HG02678 (cell line): ENCODE measurements around the gene OIT3.

ENCODE experiments used
- ATAC-seq: cut with Tn5 transposase; IDR thresholded peaks from one replicate; pipeline ENCODE4 v1.9.1; 2021; ENCODE audit warnings: mild to moderate bottlenecking, moderate library complexity; ENCODE audit not compliant: unreplicated experiment

OIT3 gene

GRCh38 chr10:72893136-72893798 is at the start of gene OIT3:
TSS of gene OIT3 (plus strand) at chr10:72893739. CDS start at chr10:72893799, 60 bp downstream.
- ATAC-seq: no peak

- no peak for ATAC-seq
These were observed 47.3 kb upstream of the OIT3 start for GRCh38 chr10:72846238-72846637.

- no peak for ATAC-seq
These were observed 45.9 kb upstream of the OIT3 start for GRCh38 chr10:72847681-72848080.

GRCh38 chr10:72850861-72851260 is 42.7 kb upstream of the OIT3 start:
- ATAC-seq: no peak

GRCh38 chr10:72851509-72851908 is 42.0 kb upstream of the OIT3 start:
- no peak for ATAC-seq

GRCh38 chr10:72852508-72852907 is 41.0 kb upstream of the OIT3 start:
- no peak for ATAC-seq

- no peak for ATAC-seq
These were observed 38.4 kb upstream of the OIT3 start for GRCh38 chr10:72855129-72855528.

GRCh38 chr10:72855790-72856189 is 37.7 kb upstream of the OIT3 start:
- ATAC-seq: no peak

- ATAC-seq: no peak
These were observed 35.5 kb upstream of the OIT3 start for GRCh38 chr10:72858067-72858466.

- no peak for ATAC-seq
These were observed 30.6 kb upstream of the OIT3 start for GRCh38 chr10:72862957-72863356.

GRCh38 chr10:72875250-72876055 is 18.1 kb upstream of the OIT3 start:
- ATAC-seq: no peak

GRCh38 chr10:72879245-72879644 is 14.3 kb upstream of the OIT3 start:
- ATAC-seq: no peak

GRCh38 chr10:72881291-72881690 is 12.2 kb upstream of the OIT3 start:
- no peak for ATAC-seq

- ATAC-seq: no peak
These were observed 9.7 kb upstream of the OIT3 start for GRCh38 chr10:72883861-72884260.

GRCh38 chr10:72885953-72886352 is 7.6 kb upstream of the OIT3 start:
- ATAC-seq: no peak

- ATAC-seq: no peak
These were observed 6.9 kb upstream of the OIT3 start for GRCh38 chr10:72886621-72887020.

GRCh38 chr10:72887043-72887442 is 6.5 kb upstream of the OIT3 start:
- ATAC-seq: no peak

GRCh38 chr10:72888151-72888638 is 5.3 kb upstream of the OIT3 start:
- ATAC-seq: no peak

GRCh38 chr10:72889391-72889831 is 4.1 kb upstream of the OIT3 start:
- ATAC-seq: no peak

GRCh38 chr10:72890086-72890485 is 3.5 kb upstream of the OIT3 start:
- no peak for ATAC-seq

- no peak for ATAC-seq
These were observed 1.8 kb downstream of the OIT3 start for GRCh38 chr10:72895236-72895850.

- ATAC-seq: no peak
These were observed 5.1 kb downstream of the OIT3 start for GRCh38 chr10:72898616-72899015.
